Adrenal gland (tissue), 12 donors: ENCODE results near the gene PRSS2. TPM values are rescaled to one million over a fixed set of nuclear protein-coding genes. Genes with fewer than 3 reads are reported as not detected.

Source experiments
- DNase-seq, 7 donors: peaks; one replicate each; pipeline ENCODE4 v3.0.0-alpha.2; 2019 to 2020
- H3K27ac ChIP-seq, 5 donors: fragments of 200-600 bp; sonication (generic) in 4 of 5; 1 replicate in 3 of 5; 2 replicates in 2 of 5; pipeline versions ENCODE4 v1.5.1 to v1.8.0; 2016 to 2020; ENCODE audit warnings: mild to moderate bottlenecking in 1 of 5
- H3K27me3 ChIP-seq: fragments of 200-600 bp; 2 replicates; pipeline ENCODE4 v1.8.0; 2021
- H3K36me3 ChIP-seq, 2 donors: fragments of 200-600 bp; replicated peaks in 1 of 2; 1 replicate in 1 of 2; 2 replicates in 1 of 2; pipeline versions ENCODE4 v1.5.1 to v1.8.0; 2018 to 2022
- H3K4me1 ChIP-seq, 2 donors: fragments of 200-600 bp; replicated peaks in 1 of 2; 1 replicate in 1 of 2; 2 replicates in 1 of 2; pipeline versions ENCODE4 v1.5.1 to v1.8.0; 2018 to 2021
- H3K4me3 ChIP-seq, 4 donors: fragments of 200-600 bp; sonication (generic) in 3 of 4; one replicate each; pipeline ENCODE4 v1.5.1; 2016 to 2018
- H3K9me3 ChIP-seq, 3 donors: fragments of 200-600 bp; sonication (generic) in 1 of 3; replicated peaks in 1 of 3; 1 replicate in 2 of 3; 2 replicates in 1 of 3; pipeline versions ENCODE4 v1.5.1 to v1.8.0; 2016 to 2021
- POLR2A ChIP-seq, 2 donors: fragments of 450-650 bp; IDR thresholded peaks; one replicate each; pipeline ENCODE4 v1.6.1; 2017; ENCODE audit warnings: antibody characterized with exemption in 2 of 2, mild to moderate bottlenecking in 2 of 2, moderate library complexity in 1 of 2
- WGBS, 4 donors: extraction: QIAGEN DNeasy Blood & Tissue Kit in 2 of 4; methylation state at CpG; one replicate each; pipeline versions ENCODE4 v1.1.5 to v1.1.7; 2013 to 2017; 5-methylcytosine and 5-hydroxymethylcytosine counted together
- intact Hi-C, 2 donors: fragments of 100-400 bp; cut with DNase I; formaldehyde crosslinking; loops; one replicate each; pipeline versions ENCODE4 v1.14.1 to v1.15.0; 2022 to 2023
- polyA plus RNA-seq, 3 donors: library from polyadenylated mRNA; stranded (reverse); fragments of 200-250 nt in 2 of 3; fragments of 350-450 nt in 1 of 3; fragmentation: Illumina TruSeq in 1 of 3; extraction: RNeasy Lipid Tissue Mini Kit (QIAGEN cat#74804) in 1 of 3; gene quantifications; one replicate each; pipeline ENCODE4 v1.2.3, GENCODE V29; 2013 to 2014
- total RNA-seq, 9 donors: library from RNA; depleted of rRNA in 4 of 9; stranded (reverse); fragments of >200 nt in 4 of 9; fragments of 120-200 nt in 1 of 9; fragmentation: NEBNext Ultra II Directional in 1 of 9; extraction: Animal tissue kit (Norgen Biotek cat#: 25700) in 1 of 9; gene quantifications; one replicate each; pipeline versions ENCODE4 v1.1.0 to v1.2.4, GENCODE V29; 2013 to 2023
- TF ChIP-seq, protein P1 (sequence below), 6 experiments: fragments of 450-650 bp in 4 of 6; fragments of 200-600 bp in 2 of 6; sonication (generic) in 1 of 6; IDR thresholded peaks; 1 replicate in 5 of 6; 2 replicates in 1 of 6; pipeline versions ENCODE4 v1.5.1 to v1.8.0; 2016 to 2021; ENCODE audit warnings: antibody characterized with exemption in 6 of 6, mild to moderate bottlenecking in 2 of 6, moderate library complexity in 1 of 6
- donor health status: healthy with polysubstance abuse.
- donor health status: Bipolar disorder and iron deficiency.
- donor health status: DM: yes; HTN: yes; CAD: no.
- donor health status: DM: no; HTN: no; CAD: no.
- donor health status: DM: no; HTN: no; CAD: no.
- donor health status: DM: yes; HTN: yes; CAD: no.

PRSS2 gene
- total and polyA plus RNA-seq, 12 donors: 2.8 to 43.4 (median 4.8) TPM; not detected in 7

DNA sequence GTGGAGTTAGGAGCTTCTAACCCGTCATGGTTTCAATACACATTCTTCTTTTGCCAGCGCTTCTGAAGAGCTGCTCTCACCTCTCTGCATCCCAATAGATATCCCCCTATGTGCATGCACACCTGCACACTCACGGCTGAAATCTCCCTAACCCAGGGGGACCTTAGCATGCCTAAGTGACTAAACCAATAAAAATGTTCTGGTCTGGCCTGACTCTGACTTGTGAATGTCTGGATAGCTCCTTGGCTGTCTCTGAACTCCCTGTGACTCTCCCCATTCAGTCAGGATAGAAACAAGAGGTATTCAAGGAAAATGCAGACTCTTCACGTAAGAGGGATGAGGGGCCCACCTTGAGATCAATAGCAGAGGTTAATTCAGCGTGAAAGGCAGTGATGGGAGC, 22.4 kb downstream of the PRSS2 start:
- intact Hi-C loops: no loop called here
- no peak for DNase-seq
- 65 to 81% (median 69%) methylated on average over 5 of the region's 5 CpGs for WGBS, 4 donors

DNA sequence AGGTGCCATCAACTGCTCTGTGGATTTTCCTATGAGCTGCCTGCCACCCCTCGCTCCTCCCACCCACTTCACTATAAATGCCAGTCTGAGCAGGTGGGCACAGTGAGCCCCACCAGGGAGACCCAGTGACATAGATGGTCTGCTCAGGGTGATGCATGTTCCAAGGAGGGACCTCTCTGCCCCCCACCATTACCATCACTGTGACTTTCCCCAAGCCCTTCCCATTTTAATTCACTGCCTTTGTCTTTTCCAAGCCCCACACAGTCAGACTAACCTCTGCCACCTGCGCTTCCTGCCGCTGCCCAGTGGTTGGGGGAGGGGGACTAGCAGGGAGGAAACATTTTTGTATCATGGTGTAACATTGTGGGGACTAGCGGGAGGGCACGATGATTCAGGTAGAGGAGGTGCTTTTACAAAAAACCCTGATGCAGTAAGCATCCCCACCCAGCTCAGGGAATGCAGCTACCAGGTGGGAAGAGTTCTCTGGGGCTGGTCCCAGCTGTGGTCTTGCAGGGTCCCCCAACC, 24.6 kb downstream of the PRSS2 start:
- Histone ChIP-seq H3K4me1 (peaks cover 7 to 14% of the 10 kb centered on the region in 2 donors), H3K27me3 (peaks cover 33% of the 10 kb centered on the region), H3K27ac (no peak overlapping the region), H3K9me3 (no peaks in the 10 kb centered on the region), H3K4me3 (no peak overlapping the region), H3K36me3 (no peaks in the 10 kb centered on the region)
- intact Hi-C loops: no loop called here
- 30 to 46% (median 38%) methylated on average over 5 of the region's 5 CpGs for WGBS, 4 donors
- TF ChIP-seq, protein P1, sequence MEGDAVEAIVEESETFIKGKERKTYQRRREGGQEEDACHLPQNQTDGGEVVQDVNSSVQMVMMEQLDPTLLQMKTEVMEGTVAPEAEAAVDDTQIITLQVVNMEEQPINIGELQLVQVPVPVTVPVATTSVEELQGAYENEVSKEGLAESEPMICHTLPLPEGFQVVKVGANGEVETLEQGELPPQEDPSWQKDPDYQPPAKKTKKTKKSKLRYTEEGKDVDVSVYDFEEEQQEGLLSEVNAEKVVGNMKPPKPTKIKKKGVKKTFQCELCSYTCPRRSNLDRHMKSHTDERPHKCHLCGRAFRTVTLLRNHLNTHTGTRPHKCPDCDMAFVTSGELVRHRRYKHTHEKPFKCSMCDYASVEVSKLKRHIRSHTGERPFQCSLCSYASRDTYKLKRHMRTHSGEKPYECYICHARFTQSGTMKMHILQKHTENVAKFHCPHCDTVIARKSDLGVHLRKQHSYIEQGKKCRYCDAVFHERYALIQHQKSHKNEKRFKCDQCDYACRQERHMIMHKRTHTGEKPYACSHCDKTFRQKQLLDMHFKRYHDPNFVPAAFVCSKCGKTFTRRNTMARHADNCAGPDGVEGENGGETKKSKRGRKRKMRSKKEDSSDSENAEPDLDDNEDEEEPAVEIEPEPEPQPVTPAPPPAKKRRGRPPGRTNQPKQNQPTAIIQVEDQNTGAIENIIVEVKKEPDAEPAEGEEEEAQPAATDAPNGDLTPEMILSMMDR (IDR thresholded peaks at IDR 0.05): no peak
- no peak for TF ChIP-seq POLR2A (IDR thresholded peaks at IDR 0.05)
- DNase-seq: peak in 1 of 7 donors; percentile 31

More for the DNA sequence above, 22.4 kb downstream of the PRSS2 start:
- Histone ChIP-seq H3K4me1 (peaks cover 7 to 14% of the 10 kb centered on the region in 2 donors), H3K4me3 (no peak overlapping the region), H3K27me3 (peaks cover 26% of the 10 kb centered on the region), H3K27ac (no peak overlapping the region), H3K36me3 (no peaks in the 10 kb centered on the region), H3K9me3 (no peaks in the 10 kb centered on the region)
- TF ChIP-seq, protein P1 (IDR thresholded peaks at IDR 0.05): no peak
- no peak for TF ChIP-seq POLR2A (IDR thresholded peaks at IDR 0.05)

DNA sequence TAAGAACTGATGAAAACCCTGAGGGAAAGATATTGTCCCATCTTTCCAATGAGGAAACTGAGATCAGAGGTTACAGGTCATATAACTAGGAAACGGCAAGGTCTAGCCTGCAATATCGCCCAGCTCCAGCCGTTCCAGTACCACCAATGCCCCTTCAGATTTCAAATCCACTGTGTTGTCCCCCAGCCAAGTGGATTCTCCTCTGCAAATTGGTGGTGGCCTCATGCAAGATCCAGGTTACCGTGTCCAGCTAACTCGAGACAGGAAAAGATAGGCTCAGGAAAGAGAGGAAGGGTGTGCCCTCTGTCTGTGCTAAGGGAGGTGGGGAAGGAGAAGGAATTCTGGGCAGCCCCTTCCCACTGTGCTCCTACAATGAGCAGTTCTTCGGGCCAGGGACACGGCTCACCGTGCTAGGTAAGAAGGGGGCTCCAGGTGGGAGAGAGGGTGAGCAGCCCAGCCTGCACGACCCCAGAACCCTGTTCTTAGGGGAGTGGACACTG, 25.3 kb downstream of the PRSS2 start:
- H3K27ac ChIP-seq: no peak overlapping the region
- no peak for TF ChIP-seq POLR2A (IDR thresholded peaks at IDR 0.05)
- TF ChIP-seq, protein P1 (IDR thresholded peaks at IDR 0.05): no peak
- 19 to 30% (median 25%) methylated on average over 8 to 9 of the region's 9 CpGs for WGBS, 4 donors
- intact Hi-C loops: no loop called here
- no peaks in the 10 kb centered on the region for H3K36me3 ChIP-seq
- H3K4me1 ChIP-seq: peaks cover 7 to 14% of the 10 kb centered on the region in 2 donors
- peaks cover 33% of the 10 kb centered on the region for H3K27me3 ChIP-seq
- DNase-seq: peak in 1 of 7 donors; percentile 15
- no peak overlapping the region for H3K4me3 ChIP-seq
- H3K9me3 ChIP-seq: no peaks in the 10 kb centered on the region

DNA sequence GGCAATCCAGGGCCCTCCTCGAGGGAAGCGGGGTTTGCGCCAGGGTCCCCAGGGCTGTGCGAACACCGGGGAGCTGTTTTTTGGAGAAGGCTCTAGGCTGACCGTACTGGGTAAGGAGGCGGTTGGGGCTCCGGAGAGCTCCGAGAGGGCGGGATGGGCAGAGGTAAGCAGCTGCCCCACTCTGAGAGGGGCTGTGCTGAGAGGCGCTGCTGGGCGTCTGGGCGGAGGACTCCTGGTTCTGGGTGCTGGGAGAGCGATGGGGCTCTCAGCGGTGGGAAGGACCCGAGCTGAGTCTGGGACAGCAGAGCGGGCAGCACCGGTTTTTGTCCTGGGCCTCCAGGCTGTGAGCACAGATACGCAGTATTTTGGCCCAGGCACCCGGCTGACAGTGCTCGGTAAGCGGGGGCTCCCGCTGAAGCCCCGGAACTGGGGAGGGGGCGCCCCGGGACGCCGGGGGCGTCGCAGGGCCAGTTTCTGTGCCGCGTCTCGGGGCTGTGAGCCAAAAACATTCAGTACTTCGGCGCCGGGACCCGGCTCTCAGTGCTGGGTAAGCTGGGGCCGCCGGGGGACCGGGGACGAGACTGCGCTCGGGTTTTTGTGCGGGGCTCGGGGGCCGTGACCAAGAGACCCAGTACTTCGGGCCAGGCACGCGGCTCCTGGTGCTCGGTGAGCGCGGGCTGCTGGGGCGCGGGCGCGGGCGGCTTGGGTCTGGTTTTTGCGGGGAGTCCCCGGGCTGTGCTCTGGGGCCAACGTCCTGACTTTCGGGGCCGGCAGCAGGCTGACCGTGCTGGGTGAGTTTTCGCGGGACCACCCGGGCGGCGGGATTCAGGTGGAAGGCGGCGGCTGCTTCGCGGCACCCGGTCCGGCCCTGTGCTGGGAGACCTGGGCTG, 26.0 kb downstream of the PRSS2 start:
- H3K27ac ChIP-seq: peak overlapping the region in 2 of 5 donors; percentile 8 to 26
- no peak for TF ChIP-seq POLR2A (IDR thresholded peaks at IDR 0.05)
- TF ChIP-seq, protein P1 (IDR thresholded peaks at IDR 0.05): no peak
- peak overlapping the region in 1 of 4 donors; percentile 37 for H3K4me3 ChIP-seq
- H3K4me1 ChIP-seq: peaks cover 7 to 14% of the 10 kb centered on the region in 2 donors
- no peaks in the 10 kb centered on the region for H3K9me3 ChIP-seq
- H3K36me3 ChIP-seq: no peaks in the 10 kb centered on the region
- peaks cover 33% of the 10 kb centered on the region for H3K27me3 ChIP-seq
- intact Hi-C loops: no loop called here
- WGBS, 4 donors: 3 to 5% (median 4%) methylated on average over 14 to 74 of the region's 74 CpGs; no CpG with 5 or more reads in 1 of the 4 donors
- peak in 1 of 7 donors; percentile 36 for DNase-seq
